HepG2 (cell line): ENCODE results near the gene STAT4. TPM values are rescaled to one million over a fixed set of nuclear protein-coding genes. Genes with fewer than 3 reads are reported as not detected.

Experiments used
- ATAC-seq: fragments of 200-7000 bp; cut with Tn5 transposase; 3 replicates; pipeline ENCODE4 v1.9.1; 2020; ENCODE audit warnings: mild to moderate bottlenecking, moderate library complexity
- BruUV-seq: library from RNA; stranded (reverse); fragments of 400-500 nt; replicated peaks from 2 replicates; lab custom pipeline; 2021; lab: Mats Ljungman, UMichigan
- CTCF ChIA-PET: fragments of 300-600 bp; formaldehyde crosslinking; extraction: SDS; loops from one replicate; lab custom pipeline; 2021; ENCODE audit warnings: low total read pairs, inconsistent platforms, low intra/inter-chr PET ratio; lab: Yijun Ruan, JAX
- POLR2A ChIA-PET: fragments of 350-600 bp; sonication (Branson Sonifier 250); formaldehyde crosslinking; loops from one replicate; lab custom pipeline; 2020; ENCODE audit warnings: antibody characterized with exemption, inconsistent platforms; lab: Yijun Ruan, JAX
- DNase-seq: peaks from one replicate; pipeline ENCODE4 v3.0.0-alpha.2; 2015; ENCODE audit warnings: low spot score
- FAIRE-seq: peaks from 3 replicates; lab custom pipeline; 2011; peaks lifted over from hg19 to GRCh38; lab: Jason Lieb, UNC
- H2AFZ ChIP-seq: one replicate; pipeline ENCODE4 v1.6.1; 2011; ENCODE audit warnings: low read length, inconsistent platforms
- H3K27ac ChIP-seq: fragments of 300-600 bp; 3 replicates; pipeline ENCODE4 v1.8.0; 2011; ENCODE audit warnings: mixed run types, mild to moderate bottlenecking, mixed read lengths, low read length, inconsistent platforms; ENCODE audit not compliant: insufficient read depth; ENCODE audit errors: extremely low read length
- H3K27me3 ChIP-seq, 2 experiments: fragments of 200-600 bp in 1 of 2; 2 replicates in 1 of 2; 3 replicates in 1 of 2; pipeline versions ENCODE4 v1.6.0 to v1.8.0; 2011; ENCODE audit warnings: low read length in 2 of 2, mild to moderate bottlenecking in 2 of 2, moderate library complexity in 2 of 2, inconsistent platforms in 1 of 2; ENCODE audit not compliant: insufficient read depth in 2 of 2, control insufficient read depth in 1 of 2
- H3K36me3 ChIP-seq, 2 experiments: fragments of 200-600 bp in 1 of 2; replicated peaks in 1 of 2; 2 replicates in 1 of 2; 3 replicates in 1 of 2; pipeline versions ENCODE4 v1.5.1 to v1.8.0; 2011; ENCODE audit warnings: low read length in 2 of 2, inconsistent platforms in 1 of 2; ENCODE audit not compliant: insufficient read depth in 2 of 2, control insufficient read depth in 1 of 2
- H3K4me1 ChIP-seq: 2 replicates; pipeline ENCODE4 v1.5.1; 2012; ENCODE audit warnings: low read length, inconsistent platforms; ENCODE audit not compliant: insufficient read depth
- H3K4me2 ChIP-seq: 2 replicates; pipeline ENCODE4 v1.6.0; 2011; ENCODE audit warnings: low read depth, low read length, inconsistent platforms
- H3K4me3 ChIP-seq, 3 experiments: fragments of 200-600 bp in 1 of 3; sonication (generic), shearing (Covaris generic) in 1 of 3; replicated peaks in 1 of 3; 2 replicates each; pipeline ENCODE4 v1.5.1; 2011 to 2016; ENCODE audit warnings: low read length in 3 of 3, inconsistent platforms in 2 of 3, low read depth in 2 of 3, mild to moderate bottlenecking in 2 of 3, control low read depth in 1 of 3, mixed read lengths in 1 of 3; ENCODE audit not compliant: insufficient read depth in 1 of 3
- H3K79me2 ChIP-seq: one replicate; pipeline ENCODE4 v1.6.1; 2011; ENCODE audit warnings: low read length, inconsistent platforms; ENCODE audit not compliant: insufficient read depth
- H3K9ac ChIP-seq: 2 replicates; pipeline ENCODE4 v1.6.0; 2011; ENCODE audit warnings: mild to moderate bottlenecking, low read depth, low read length, inconsistent platforms; ENCODE audit not compliant: insufficient read depth
- H3K9me3 ChIP-seq: 2 replicates; pipeline ENCODE4 v1.5.1; 2012; ENCODE audit warnings: mild to moderate bottlenecking, low read length
- H4K20me1 ChIP-seq: 2 replicates; pipeline ENCODE4 v1.6.0; 2011; ENCODE audit warnings: inconsistent platforms, mild to moderate bottlenecking, low read length, moderate library complexity; ENCODE audit not compliant: insufficient read depth
- ATF7 ChIP-seq, 2 experiments: fragments of 450-650 bp in 1 of 2; sonication (generic) in 1 of 2; formaldehyde crosslinking in 1 of 2; IDR thresholded peaks; 2 replicates each; pipeline versions ENCODE4 v1.4.0 to v1.6.1; 2016 to 2020; ENCODE audit warnings: antibody characterized with exemption in 1 of 2, mild to moderate bottlenecking in 1 of 2, missing genetic modification reagents in 1 of 2
- FIP1L1 ChIP-seq: fragments of 200-400 bp; formaldehyde crosslinking; IDR thresholded peaks from 2 replicates; pipeline ENCODE4 v1.6.1; 2018; ENCODE audit warnings: low read depth, mild to moderate bottlenecking, low read length, moderate library complexity, borderline replicate concordance; ENCODE audit not compliant: insufficient read depth
- FLYWCH1 ChIP-seq: sonication (generic); formaldehyde crosslinking; IDR thresholded peaks from 2 replicates; pipeline ENCODE4 v1.8.1; 2023; ENCODE audit warnings: mild to moderate bottlenecking, missing genetic modification reagents
- FOXK2 ChIP-seq: fragments of 450-650 bp; IDR thresholded peaks from 2 replicates; pipeline ENCODE4 v1.6.1; 2016
- KDM6A ChIP-seq: IDR thresholded peaks from 2 replicates; pipeline ENCODE4 v1.6.1; 2016; ENCODE audit warnings: low read depth
- PRPF4 ChIP-seq: fragments of 200-400 bp; formaldehyde crosslinking; IDR thresholded peaks from 2 replicates; pipeline ENCODE4 v1.6.1; 2016; ENCODE audit warnings: low read length, low read depth; ENCODE audit not compliant: poor library complexity, severe bottlenecking
- RBM22 ChIP-seq: fragments of 200-400 bp; formaldehyde crosslinking; optimal IDR thresholded peaks from 2 replicates; pipeline ENCODE3; 2017; ENCODE audit warnings: mild to moderate bottlenecking, low read length, moderate library complexity
- REL ChIP-seq: sonication (generic); formaldehyde crosslinking; conservative IDR thresholded peaks from 2 replicates; pipeline ENCODE4 v1.8.0; 2022; ENCODE audit warnings: mild to moderate bottlenecking, missing genetic modification reagents, moderate library complexity
- SNRNP70 ChIP-seq: fragments of 200-400 bp; formaldehyde crosslinking; IDR thresholded peaks from 2 replicates; pipeline ENCODE4 v1.6.1; 2017; ENCODE audit warnings: mild to moderate bottlenecking, low read depth, low read length, moderate library complexity
- WGBS: methylation state at CpG from one replicate; pipeline ENCODE4 v1.1.6; 2017; ENCODE audit warnings: low lambda C conversion rate; 5-methylcytosine and 5-hydroxymethylcytosine counted together
- in situ Hi-C: cut with HindIII; loops from 2 replicates; pipeline ENCODE4 v1.10.0; 2017; ENCODE audit warnings: low pct_unique_long_range_greater_than_20kb; ENCODE audit not compliant: extremely low pct_ligation_motif_present
- intact Hi-C: fragments of 100-400 bp; cut with micrococcal nuclease; formaldehyde crosslinking; loops from one replicate; pipeline ENCODE4 v1.10.0; 2022; ENCODE audit not compliant: unreplicated experiment
- polyA plus RNA-seq, 8 experiments: library from polyadenylated mRNA; depleted of rRNA in 3 of 8; stranded (reverse) in 7 of 8; unstranded in 1 of 8; fragments of >200 nt; fragmentation: Illumina TruSeq in 4 of 8; extraction: Trizol in 4 of 8; gene quantifications; 2 replicates each; pipeline versions ENCODE4 v1.2.1 to v1.2.3, GENCODE V29; 2011 to 2016; ENCODE audit warnings: low read depth in 4 of 8, missing spikeins in 1 of 8, mixed read lengths in 1 of 8; ENCODE audit not compliant: insufficient read depth in 1 of 8
- total RNA-seq, 5 experiments: library from RNA; depleted of rRNA; stranded (reverse); fragments of >200 nt; fragmentation: Illumina TruSeq; extraction: Trizol; gene quantifications; 2 replicates each; pipeline ENCODE4 v1.2.3, GENCODE V29; 2016; ENCODE audit warnings: low read depth in 1 of 5
- TF ChIP-seq, protein P1 (sequence below): sonication (generic); formaldehyde crosslinking; IDR thresholded peaks from 2 replicates; pipeline ENCODE4 v1.5.0; 2020; ENCODE audit warnings: missing genetic modification reagents

The STAT4 gene
- total and polyA plus RNA-seq, 2 of the 13 experiments (the other 11 are each of a cell fraction or from before 2014, with no cell fraction given) = 0.37 TPM; not detected in 1

DNA sequence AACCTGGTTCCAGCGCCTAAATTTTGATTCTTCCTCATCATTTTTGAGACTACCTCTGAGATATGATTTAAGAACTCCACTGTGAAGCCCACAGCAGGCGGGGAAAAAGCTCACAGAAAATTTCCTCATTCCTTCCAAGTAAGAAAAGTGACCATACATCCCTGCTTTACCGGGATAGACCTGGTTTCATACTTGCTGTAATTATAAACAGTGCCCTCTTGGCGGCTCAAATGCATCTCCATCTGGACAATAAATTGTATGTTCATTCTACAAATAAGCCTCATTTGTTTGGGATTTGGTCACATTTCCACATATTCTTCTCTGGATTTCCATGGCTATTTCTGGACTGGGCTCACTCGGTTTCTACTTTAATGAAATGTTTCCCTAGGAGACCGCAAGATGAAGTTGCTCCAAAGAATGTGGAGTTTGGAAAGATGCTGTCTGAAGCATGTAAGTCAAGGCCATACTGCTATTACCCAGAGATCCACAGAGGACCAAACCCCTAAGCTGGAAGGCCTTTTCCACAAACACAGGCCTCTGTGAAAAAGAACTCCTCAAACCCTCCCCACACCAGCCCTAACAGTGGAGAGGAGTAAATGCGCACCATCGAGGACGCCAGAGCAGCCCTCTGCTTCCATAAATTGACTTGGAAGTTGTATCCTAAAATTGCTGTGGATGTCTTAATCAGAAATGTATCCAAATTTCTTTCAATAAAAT, 150.7 kb downstream of the STAT4 start:
- no peaks in the 10 kb centered on the region for H3K27me3 ChIP-seq
- H3K4me2 ChIP-seq = no peak overlapping the region
- H3K36me3 ChIP-seq = peaks cover 37 to 87% of the 10 kb centered on the region in 2 experiments
- intact Hi-C loops (no loop called here), in situ Hi-C loops (no loop called here)
- no peak overlapping the region for H3K9ac ChIP-seq
- ChIA-PET POLR2A (interaction anchor here (0.8 kb wide), 1 partner anchor 14 kb away, joined by 3 read pairs; the partner anchor contains the start of gene STAT1), CTCF (no interaction called here)
- H3K9me3 ChIP-seq = no peaks in the 10 kb centered on the region
- no TSS peak for BruUV-seq
- H3K79me2 ChIP-seq = no peaks in the 10 kb centered on the region
- no peak overlapping the region for H2AFZ ChIP-seq
- H3K4me3 ChIP-seq = no peak overlapping the region
- H3K4me1 ChIP-seq = no peaks in the 10 kb centered on the region
- no peak for DNase-seq
- no peak for ATAC-seq
- 97% methylated on average over 9 of the region's 9 CpGs for WGBS
- no peak for FAIRE-seq
- H3K27ac ChIP-seq = no peak overlapping the region
- TF ChIP-seq FOXK2 (no peak), ATF7 (IDR thresholded peaks at IDR 0.05) (no peak), ATF7 (CRISPR knock-in tag; IDR thresholded peaks at IDR 0.05) (no peak), RBM22 (no peak), FIP1L1 (no peak), FLYWCH1 (no peak), PRPF4 (no peak), KDM6A (CRISPR knock-in tag) (no peak), SNRNP70 (no peak), REL (CRISPR knock-in tag) (no peak)
- TF ChIP-seq, protein P1, sequence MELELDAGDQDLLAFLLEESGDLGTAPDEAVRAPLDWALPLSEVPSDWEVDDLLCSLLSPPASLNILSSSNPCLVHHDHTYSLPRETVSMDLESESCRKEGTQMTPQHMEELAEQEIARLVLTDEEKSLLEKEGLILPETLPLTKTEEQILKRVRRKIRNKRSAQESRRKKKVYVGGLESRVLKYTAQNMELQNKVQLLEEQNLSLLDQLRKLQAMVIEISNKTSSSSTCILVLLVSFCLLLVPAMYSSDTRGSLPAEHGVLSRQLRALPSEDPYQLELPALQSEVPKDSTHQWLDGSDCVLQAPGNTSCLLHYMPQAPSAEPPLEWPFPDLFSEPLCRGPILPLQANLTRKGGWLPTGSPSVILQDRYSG (CRISPR knock-in tag) = no peak
- TF ChIP-seq, all 625 proteins: peak for 0
- no peaks in the 10 kb centered on the region; the same call in 1 of the 2 replicates for H4K20me1 ChIP-seq
